Thyroid gland (tissue), 4 donors: ENCODE data around the gene GRB10.

Source experiments
- CTCF ChIP-seq, 6 experiments: fragments of 200-600 bp in 3 of 6; fragments of 450-650 bp in 3 of 6; sonication (generic) in 3 of 6; IDR thresholded peaks; one replicate each; pipeline ENCODE4 v1.5.1; 2016 to 2019; ENCODE audit warnings: antibody characterized with exemption in 6 of 6, mild to moderate bottlenecking in 2 of 6, inconsistent platforms in 1 of 6, moderate library complexity in 1 of 6
- POLR2A ChIP-seq, 2 donors: fragments of 450-650 bp; IDR thresholded peaks; one replicate each; pipeline ENCODE4 v1.6.1; 2017; ENCODE audit warnings: antibody characterized with exemption in 2 of 2, mild to moderate bottlenecking in 2 of 2, moderate library complexity in 1 of 2

- no peak for TF ChIP-seq CTCF (IDR thresholded peaks at IDR 0.05)
- TF ChIP-seq POLR2A (IDR thresholded peaks at IDR 0.05): no peak
Observed at GRCh38 chr7:50676079-50676478, 106.6 kb downstream of the GRB10 start.
